Measurements from ENCODE around the gene NFYC. TPM values are rescaled to one million over a fixed set of nuclear protein-coding genes. Genes with fewer than 3 reads are reported as not detected.

NFYC gene
- total and polyA plus RNA-seq, 2 experiments from 2014 or later, result 36.2 to 42.7 TPM

DNA sequence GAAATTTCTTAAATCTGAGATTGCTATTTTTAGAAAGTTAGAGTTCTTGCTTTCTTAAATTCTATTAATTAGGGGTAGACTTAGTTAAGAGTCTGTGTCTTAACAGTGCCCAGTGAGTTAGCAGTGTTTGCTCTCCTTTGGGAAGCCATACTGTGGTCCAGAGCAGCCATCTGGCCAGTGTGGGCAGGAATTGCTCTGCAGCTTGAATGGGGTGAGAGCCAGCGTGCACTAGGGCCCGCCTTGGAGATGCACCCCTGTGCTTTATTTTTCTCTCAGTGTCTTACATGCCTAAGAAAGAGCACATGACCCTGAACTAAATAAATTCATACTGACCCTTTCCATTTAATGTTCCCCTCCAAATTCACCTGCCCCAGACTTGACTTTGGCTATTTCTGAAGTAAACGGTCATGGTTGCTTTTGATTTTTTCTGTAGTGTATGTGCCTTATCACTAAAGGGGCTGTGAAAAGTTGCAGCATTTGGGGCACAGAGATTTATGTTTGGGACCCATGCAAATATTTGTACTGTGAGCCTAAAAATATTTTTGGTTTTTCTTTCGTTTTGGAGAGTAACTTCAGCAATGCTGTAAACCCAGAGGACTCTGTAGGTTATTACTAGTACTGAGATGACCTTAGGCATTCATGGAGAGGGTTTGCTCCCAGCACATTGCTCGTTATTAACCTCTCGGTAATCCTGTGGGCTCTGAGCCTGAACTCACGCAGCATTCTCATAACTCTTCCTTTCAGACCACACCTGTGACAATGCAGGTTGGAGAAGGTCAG is 70.8 kb downstream of the NFYC start:
- Histone ChIP-seq H4K20me1 (replicated peaks; ENCODE audit: insufficient read depth) (peaks cover 8% of the 10 kb centered on the region), H3K4me2 (no peak overlapping the region), H3K4me1 (ENCODE audit: insufficient read depth) (no peaks in the 10 kb centered on the region), H3K36me3 (ENCODE audit: insufficient read depth) (peaks cover 28% of the 10 kb centered on the region), H3F3A (replicated peaks; ENCODE audit: low read depth) (no peaks in the 10 kb centered on the region), H3K9me2 (ENCODE audit: insufficient read depth) (no peaks in the 10 kb centered on the region), H2AFZ (no peak overlapping the region), H3K4me3 (no peak overlapping the region), H3K27ac (ENCODE audit: low read depth) (no peak overlapping the region), H3K27me3 (ENCODE audit: insufficient read depth) (no peaks in the 10 kb centered on the region), H3K79me2 (replicated peaks; ENCODE audit: insufficient read depth) (no peaks in the 10 kb centered on the region)
- Mint-ChIP-seq H3K9me3 (no peaks in the 10 kb centered on the region), H3K27me3 (ENCODE audit: insufficient read depth, low read depth, poor library complexity) (peaks cover 2% of the 10 kb centered on the region), H3K36me3 (ENCODE audit: low read depth) (peaks cover 79% of the 10 kb centered on the region), H3K4me3 (no peak overlapping the region), H3K27ac (no peak overlapping the region), H3K4me1 (no peaks in the 10 kb centered on the region)
- TF ChIP-seq JUNB (IDR thresholded peaks at IDR 0.05; ENCODE audit: unreplicated experiment), result no peak
- no peak for TF ChIP-seq CTCF (conservative IDR thresholded peaks at IDR 0.05; ENCODE audit: low read depth in 2 of 2)
- TF ChIP-seq, protein P1, sequence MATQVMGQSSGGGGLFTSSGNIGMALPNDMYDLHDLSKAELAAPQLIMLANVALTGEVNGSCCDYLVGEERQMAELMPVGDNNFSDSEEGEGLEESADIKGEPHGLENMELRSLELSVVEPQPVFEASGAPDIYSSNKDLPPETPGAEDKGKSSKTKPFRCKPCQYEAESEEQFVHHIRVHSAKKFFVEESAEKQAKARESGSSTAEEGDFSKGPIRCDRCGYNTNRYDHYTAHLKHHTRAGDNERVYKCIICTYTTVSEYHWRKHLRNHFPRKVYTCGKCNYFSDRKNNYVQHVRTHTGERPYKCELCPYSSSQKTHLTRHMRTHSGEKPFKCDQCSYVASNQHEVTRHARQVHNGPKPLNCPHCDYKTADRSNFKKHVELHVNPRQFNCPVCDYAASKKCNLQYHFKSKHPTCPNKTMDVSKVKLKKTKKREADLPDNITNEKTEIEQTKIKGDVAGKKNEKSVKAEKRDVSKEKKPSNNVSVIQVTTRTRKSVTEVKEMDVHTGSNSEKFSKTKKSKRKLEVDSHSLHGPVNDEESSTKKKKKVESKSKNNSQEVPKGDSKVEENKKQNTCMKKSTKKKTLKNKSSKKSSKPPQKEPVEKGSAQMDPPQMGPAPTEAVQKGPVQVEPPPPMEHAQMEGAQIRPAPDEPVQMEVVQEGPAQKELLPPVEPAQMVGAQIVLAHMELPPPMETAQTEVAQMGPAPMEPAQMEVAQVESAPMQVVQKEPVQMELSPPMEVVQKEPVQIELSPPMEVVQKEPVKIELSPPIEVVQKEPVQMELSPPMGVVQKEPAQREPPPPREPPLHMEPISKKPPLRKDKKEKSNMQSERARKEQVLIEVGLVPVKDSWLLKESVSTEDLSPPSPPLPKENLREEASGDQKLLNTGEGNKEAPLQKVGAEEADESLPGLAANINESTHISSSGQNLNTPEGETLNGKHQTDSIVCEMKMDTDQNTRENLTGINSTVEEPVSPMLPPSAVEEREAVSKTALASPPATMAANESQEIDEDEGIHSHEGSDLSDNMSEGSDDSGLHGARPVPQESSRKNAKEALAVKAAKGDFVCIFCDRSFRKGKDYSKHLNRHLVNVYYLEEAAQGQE (IDR thresholded peaks at IDR 0.05; ENCODE audit: unreplicated experiment), result no peak
- TF ChIP-seq STAT1 (IDR thresholded peaks at IDR 0.05; ENCODE audit: unreplicated experiment), result no peak
- TF ChIP-seq ZNF331 (CRISPR knock-in tag; IDR thresholded peaks at IDR 0.05; ENCODE audit: low read depth), result no peak
- TF ChIP-seq EZH2 (IDR thresholded peaks at IDR 0.05; ENCODE audit: low read depth, unreplicated experiment), result no peak
- TF ChIP-seq ETS1 (IDR thresholded peaks at IDR 0.05), result no peak
- TF ChIP-seq CREB1 (CRISPR knock-in tag; IDR thresholded peaks at IDR 0.05; ENCODE audit: low read depth), result no peak
- TF ChIP-seq ZNF462 (CRISPR knock-in tag; IDR thresholded peaks at IDR 0.05), result no peak
- no peak for TF ChIP-seq NANOG (IDR thresholded peaks at IDR 0.05; ENCODE audit: borderline replicate concordance)
- no peak for TF ChIP-seq ZNF114 (CRISPR knock-in tag; IDR thresholded peaks at IDR 0.05)
- no peak for TF ChIP-seq POLR2AphosphoS5 (IDR thresholded peaks at IDR 0.05; ENCODE audit: low read depth)
- no peak for TF ChIP-seq EZH2phosphoT487 (IDR thresholded peaks at IDR 0.05; ENCODE audit: unreplicated experiment)
- ATAC-seq (no peak), DNase-seq (ENCODE audit: low spot score) (no peak)

All from GM23338 (cell line).